WTC11 (cell line): ENCODE results near the gene CPN1.

Experiments
- NR3C1 ChIP-seq: sonication (generic); formaldehyde crosslinking; conservative IDR thresholded peaks from 2 replicates; pipeline ENCODE4 v1.8.1; 2023; ENCODE audit warnings: low read depth, mild to moderate bottlenecking, missing genetic modification reagents
- SMAD3 ChIP-seq: sonication (generic); formaldehyde crosslinking; IDR thresholded peaks from 2 replicates; pipeline ENCODE4 v1.8.0; 2022; ENCODE audit warnings: missing genetic modification reagents, mild to moderate bottlenecking, borderline replicate concordance
- SMAD4 ChIP-seq: sonication (generic); formaldehyde crosslinking; IDR thresholded peaks from 2 replicates; pipeline ENCODE4 v1.8.0; 2022; ENCODE audit warnings: mild to moderate bottlenecking, missing genetic modification reagents
- SP1 ChIP-seq: sonication (generic); formaldehyde crosslinking; conservative IDR thresholded peaks from 2 replicates; pipeline ENCODE4 v1.8.1; 2022; ENCODE audit warnings: missing genetic modification reagents
- TF ChIP-seq, protein P1 (sequence below): sonication (generic); formaldehyde crosslinking; IDR thresholded peaks from 2 replicates; pipeline ENCODE4 v1.8.1; 2023; ENCODE audit warnings: mild to moderate bottlenecking, missing genetic modification reagents
- TF ChIP-seq, protein P2 (sequence below): fragments of 200-600 bp; IDR thresholded peaks from 2 replicates; pipeline ENCODE4 v1.8.0; 2022; ENCODE audit warnings: antibody characterized with exemption
- TF ChIP-seq, protein P3 (sequence below): sonication (generic); formaldehyde crosslinking; IDR thresholded peaks from 2 replicates; pipeline ENCODE4 v1.8.1; 2023; ENCODE audit warnings: mild to moderate bottlenecking, missing genetic modification reagents, moderate library complexity
- TF ChIP-seq, protein P4 (sequence below): sonication (generic); formaldehyde crosslinking; IDR thresholded peaks from 2 replicates; pipeline ENCODE4 v1.8.1; 2022; ENCODE audit warnings: low read depth, mild to moderate bottlenecking, moderate library complexity, missing genetic modification reagents, borderline replicate concordance
- TF ChIP-seq, protein P5 (sequence below): sonication (generic); formaldehyde crosslinking; IDR thresholded peaks from 2 replicates; pipeline ENCODE4 v1.8.1; 2022; ENCODE audit warnings: missing genetic modification reagents, borderline replicate concordance
- TF ChIP-seq, protein P6 (sequence below): sonication (generic); formaldehyde crosslinking; IDR thresholded peaks from 2 replicates; pipeline ENCODE4 v1.8.1; 2023; ENCODE audit warnings: mild to moderate bottlenecking, moderate library complexity, missing genetic modification reagents
- TF ChIP-seq, protein P7 (sequence below): sonication (generic); formaldehyde crosslinking; conservative IDR thresholded peaks from 2 replicates; pipeline ENCODE4 v1.8.1; 2022; ENCODE audit warnings: mild to moderate bottlenecking, missing genetic modification reagents
- TF ChIP-seq, protein P8 (sequence below): sonication (generic); formaldehyde crosslinking; IDR thresholded peaks from 2 replicates; pipeline ENCODE4 v1.8.0; 2022; ENCODE audit warnings: mild to moderate bottlenecking, missing genetic modification reagents

DNA sequence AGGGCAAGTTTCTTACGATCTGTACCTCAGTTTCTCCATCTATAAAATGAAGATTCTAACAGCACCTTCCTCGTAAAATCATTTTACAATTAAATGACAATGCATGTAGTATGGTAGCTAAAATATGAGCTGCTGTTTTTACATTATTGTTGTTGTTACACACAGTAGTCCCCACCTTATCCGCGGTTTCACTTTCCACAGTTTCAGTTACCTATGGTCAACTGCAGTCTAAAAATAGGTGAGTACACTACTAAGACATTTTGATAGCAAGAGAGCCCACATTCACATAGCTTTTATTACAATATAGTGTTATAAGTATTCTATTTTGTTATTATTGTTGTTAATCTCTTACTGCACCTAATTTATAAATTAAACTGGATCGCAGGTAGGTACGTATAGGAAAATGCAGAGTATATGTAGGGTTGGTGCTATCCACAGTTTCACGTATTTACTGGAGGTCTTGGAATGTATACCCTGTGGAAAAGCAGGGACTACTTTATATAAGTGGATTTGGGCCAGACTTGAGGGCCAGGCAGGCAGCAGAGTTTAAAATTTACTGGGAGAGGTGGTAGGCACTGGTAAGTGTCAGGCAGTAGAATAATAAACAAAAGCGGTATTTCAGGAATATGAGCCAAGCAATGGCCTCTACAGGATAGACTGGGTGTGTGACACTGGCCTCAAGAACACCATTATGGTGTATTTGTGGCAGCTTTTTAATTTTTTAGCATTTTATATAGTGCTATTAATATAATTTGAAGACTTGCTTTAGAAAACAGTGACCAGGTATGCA, 82.2 kb downstream of the CPN1 start:
- TF ChIP-seq, protein P1, sequence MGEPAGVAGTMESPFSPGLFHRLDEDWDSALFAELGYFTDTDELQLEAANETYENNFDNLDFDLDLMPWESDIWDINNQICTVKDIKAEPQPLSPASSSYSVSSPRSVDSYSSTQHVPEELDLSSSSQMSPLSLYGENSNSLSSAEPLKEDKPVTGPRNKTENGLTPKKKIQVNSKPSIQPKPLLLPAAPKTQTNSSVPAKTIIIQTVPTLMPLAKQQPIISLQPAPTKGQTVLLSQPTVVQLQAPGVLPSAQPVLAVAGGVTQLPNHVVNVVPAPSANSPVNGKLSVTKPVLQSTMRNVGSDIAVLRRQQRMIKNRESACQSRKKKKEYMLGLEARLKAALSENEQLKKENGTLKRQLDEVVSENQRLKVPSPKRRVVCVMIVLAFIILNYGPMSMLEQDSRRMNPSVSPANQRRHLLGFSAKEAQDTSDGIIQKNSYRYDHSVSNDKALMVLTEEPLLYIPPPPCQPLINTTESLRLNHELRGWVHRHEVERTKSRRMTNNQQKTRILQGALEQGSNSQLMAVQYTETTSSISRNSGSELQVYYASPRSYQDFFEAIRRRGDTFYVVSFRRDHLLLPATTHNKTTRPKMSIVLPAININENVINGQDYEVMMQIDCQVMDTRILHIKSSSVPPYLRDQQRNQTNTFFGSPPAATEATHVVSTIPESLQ = no peak
- TF ChIP-seq, protein P2, sequence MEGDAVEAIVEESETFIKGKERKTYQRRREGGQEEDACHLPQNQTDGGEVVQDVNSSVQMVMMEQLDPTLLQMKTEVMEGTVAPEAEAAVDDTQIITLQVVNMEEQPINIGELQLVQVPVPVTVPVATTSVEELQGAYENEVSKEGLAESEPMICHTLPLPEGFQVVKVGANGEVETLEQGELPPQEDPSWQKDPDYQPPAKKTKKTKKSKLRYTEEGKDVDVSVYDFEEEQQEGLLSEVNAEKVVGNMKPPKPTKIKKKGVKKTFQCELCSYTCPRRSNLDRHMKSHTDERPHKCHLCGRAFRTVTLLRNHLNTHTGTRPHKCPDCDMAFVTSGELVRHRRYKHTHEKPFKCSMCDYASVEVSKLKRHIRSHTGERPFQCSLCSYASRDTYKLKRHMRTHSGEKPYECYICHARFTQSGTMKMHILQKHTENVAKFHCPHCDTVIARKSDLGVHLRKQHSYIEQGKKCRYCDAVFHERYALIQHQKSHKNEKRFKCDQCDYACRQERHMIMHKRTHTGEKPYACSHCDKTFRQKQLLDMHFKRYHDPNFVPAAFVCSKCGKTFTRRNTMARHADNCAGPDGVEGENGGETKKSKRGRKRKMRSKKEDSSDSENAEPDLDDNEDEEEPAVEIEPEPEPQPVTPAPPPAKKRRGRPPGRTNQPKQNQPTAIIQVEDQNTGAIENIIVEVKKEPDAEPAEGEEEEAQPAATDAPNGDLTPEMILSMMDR = no peak
- TF ChIP-seq, protein P3, sequence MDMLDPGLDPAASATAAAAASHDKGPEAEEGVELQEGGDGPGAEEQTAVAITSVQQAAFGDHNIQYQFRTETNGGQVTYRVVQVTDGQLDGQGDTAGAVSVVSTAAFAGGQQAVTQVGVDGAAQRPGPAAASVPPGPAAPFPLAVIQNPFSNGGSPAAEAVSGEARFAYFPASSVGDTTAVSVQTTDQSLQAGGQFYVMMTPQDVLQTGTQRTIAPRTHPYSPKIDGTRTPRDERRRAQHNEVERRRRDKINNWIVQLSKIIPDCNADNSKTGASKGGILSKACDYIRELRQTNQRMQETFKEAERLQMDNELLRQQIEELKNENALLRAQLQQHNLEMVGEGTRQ (CRISPR knock-in tag) = no peak
- TF ChIP-seq, protein P4, sequence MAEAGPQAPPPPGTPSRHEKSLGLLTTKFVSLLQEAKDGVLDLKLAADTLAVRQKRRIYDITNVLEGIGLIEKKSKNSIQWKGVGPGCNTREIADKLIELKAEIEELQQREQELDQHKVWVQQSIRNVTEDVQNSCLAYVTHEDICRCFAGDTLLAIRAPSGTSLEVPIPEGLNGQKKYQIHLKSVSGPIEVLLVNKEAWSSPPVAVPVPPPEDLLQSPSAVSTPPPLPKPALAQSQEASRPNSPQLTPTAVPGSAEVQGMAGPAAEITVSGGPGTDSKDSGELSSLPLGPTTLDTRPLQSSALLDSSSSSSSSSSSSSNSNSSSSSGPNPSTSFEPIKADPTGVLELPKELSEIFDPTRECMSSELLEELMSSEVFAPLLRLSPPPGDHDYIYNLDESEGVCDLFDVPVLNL = no peak
- TF ChIP-seq, protein P5, sequence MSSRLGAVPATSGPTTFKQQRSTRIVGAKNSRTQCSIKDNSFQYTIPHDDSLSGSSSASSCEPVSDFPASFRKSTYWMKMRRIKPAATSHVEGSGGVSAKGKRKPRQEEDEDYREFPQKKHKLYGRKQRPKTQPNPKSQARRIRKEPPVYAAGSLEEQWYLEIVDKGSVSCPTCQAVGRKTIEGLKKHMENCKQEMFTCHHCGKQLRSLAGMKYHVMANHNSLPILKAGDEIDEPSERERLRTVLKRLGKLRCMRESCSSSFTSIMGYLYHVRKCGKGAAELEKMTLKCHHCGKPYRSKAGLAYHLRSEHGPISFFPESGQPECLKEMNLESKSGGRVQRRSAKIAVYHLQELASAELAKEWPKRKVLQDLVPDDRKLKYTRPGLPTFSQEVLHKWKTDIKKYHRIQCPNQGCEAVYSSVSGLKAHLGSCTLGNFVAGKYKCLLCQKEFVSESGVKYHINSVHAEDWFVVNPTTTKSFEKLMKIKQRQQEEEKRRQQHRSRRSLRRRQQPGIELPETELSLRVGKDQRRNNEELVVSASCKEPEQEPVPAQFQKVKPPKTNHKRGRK (CRISPR knock-in tag) = no peak
- TF ChIP-seq, protein P6, sequence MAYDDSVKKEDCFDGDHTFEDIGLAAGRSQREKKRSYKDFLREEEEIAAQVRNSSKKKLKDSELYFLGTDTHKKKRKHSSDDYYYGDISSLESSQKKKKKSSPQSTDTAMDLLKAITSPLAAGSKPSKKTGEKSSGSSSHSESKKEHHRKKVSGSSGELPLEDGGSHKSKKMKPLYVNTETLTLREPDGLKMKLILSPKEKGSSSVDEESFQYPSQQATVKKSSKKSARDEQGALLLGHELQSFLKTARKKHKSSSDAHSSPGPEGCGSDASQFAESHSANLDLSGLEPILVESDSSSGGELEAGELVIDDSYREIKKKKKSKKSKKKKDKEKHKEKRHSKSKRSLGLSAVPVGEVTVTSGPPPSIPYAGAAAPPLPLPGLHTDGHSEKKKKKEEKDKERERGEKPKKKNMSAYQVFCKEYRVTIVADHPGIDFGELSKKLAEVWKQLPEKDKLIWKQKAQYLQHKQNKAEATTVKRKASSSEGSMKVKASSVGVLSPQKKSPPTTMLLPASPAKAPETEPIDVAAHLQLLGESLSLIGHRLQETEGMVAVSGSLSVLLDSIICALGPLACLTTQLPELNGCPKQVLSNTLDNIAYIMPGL = no peak
- TF ChIP-seq NR3C1 (CRISPR knock-in tag) = no peak
- TF ChIP-seq, protein P7, sequence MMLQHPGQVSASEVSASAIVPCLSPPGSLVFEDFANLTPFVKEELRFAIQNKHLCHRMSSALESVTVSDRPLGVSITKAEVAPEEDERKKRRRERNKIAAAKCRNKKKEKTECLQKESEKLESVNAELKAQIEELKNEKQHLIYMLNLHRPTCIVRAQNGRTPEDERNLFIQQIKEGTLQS (CRISPR knock-in tag) = no peak
- TF ChIP-seq, protein P8, sequence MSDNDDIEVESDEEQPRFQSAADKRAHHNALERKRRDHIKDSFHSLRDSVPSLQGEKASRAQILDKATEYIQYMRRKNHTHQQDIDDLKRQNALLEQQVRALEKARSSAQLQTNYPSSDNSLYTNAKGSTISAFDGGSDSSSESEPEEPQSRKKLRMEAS (CRISPR knock-in tag) = no peak
- no peak for TF ChIP-seq SP1 (CRISPR knock-in tag)
- TF ChIP-seq SMAD3 = no peak
- no peak for TF ChIP-seq SMAD4 (CRISPR knock-in tag)
